GM19099 (cell line): ENCODE results near the gene IQGAP2.

Experiments used
- POLR2A ChIP-seq: IDR thresholded peaks from 3 replicates; pipeline ENCODE4 v1.6.1; 2011; ENCODE audit warnings: low read depth; ENCODE audit not compliant: insufficient read length; ENCODE audit errors: extremely low read depth

Gene IQGAP2

GRCh38 chr5:76561959-76562358 is 158.9 kb downstream of the IQGAP2 start:
- TF ChIP-seq POLR2A = no peak

GRCh38 chr5:76565009-76565408 is 161.9 kb downstream of the IQGAP2 start:
- TF ChIP-seq POLR2A = no peak

GRCh38 chr5:76570153-76570552 is 167.1 kb downstream of the IQGAP2 start:
- no peak for TF ChIP-seq POLR2A

- no peak for TF ChIP-seq POLR2A
Measured at GRCh38 chr5:76571559-76571958, 168.5 kb downstream of the IQGAP2 start.

- no peak for TF ChIP-seq POLR2A
Measured at GRCh38 chr5:76576450-76576849, 173.4 kb downstream of the IQGAP2 start.

GRCh38 chr5:76576996-76577395 is 173.9 kb downstream of the IQGAP2 start:
- no peak for TF ChIP-seq POLR2A

GRCh38 chr5:76579166-76579937 is 176.3 kb downstream of the IQGAP2 start:
- no peak for TF ChIP-seq POLR2A

GRCh38 chr5:76580981-76581380 is 177.9 kb downstream of the IQGAP2 start:
- TF ChIP-seq POLR2A = no peak

GRCh38 chr5:76582230-76583162 is 179.4 kb downstream of the IQGAP2 start:
- TF ChIP-seq POLR2A = no peak

- TF ChIP-seq POLR2A = no peak
Measured at GRCh38 chr5:76583163-76584047, 180.3 kb downstream of the IQGAP2 start.

- no peak for TF ChIP-seq POLR2A
Measured at GRCh38 chr5:76585783-76586217, 182.7 kb downstream of the IQGAP2 start.

GRCh38 chr5:76586531-76586930 is 183.4 kb downstream of the IQGAP2 start:
- no peak for TF ChIP-seq POLR2A

- no peak for TF ChIP-seq POLR2A
Measured at GRCh38 chr5:76590027-76590426, 186.9 kb downstream of the IQGAP2 start.

GRCh38 chr5:76591366-76591765 is 188.3 kb downstream of the IQGAP2 start:
- TF ChIP-seq POLR2A = no peak

- no peak for TF ChIP-seq POLR2A
Measured at GRCh38 chr5:76592692-76593091, 189.6 kb downstream of the IQGAP2 start.

GRCh38 chr5:76594107-76594506 is 191.0 kb downstream of the IQGAP2 start:
- no peak for TF ChIP-seq POLR2A
